Measurements from ENCODE around the gene IST1. TPM values are rescaled to one million over a fixed set of nuclear protein-coding genes. Genes with fewer than 3 reads are reported as not detected.

Gene IST1
- total and polyA plus RNA-seq, 9 of the 15 experiments (the other 6 are each of a cell fraction or from before 2014, with no cell fraction given): 135 to 334 (median 188) TPM

- 0 out of 2 replicates have a peak, but pooled peaks have one; percentile 28 for TF ChIP-seq ZNF449 (CRISPR knock-in tag; IDR thresholded peaks at IDR 0.05)
- TF ChIP-seq BRCA1 (IDR thresholded peaks at IDR 0.05): no peak
- TF ChIP-seq BRCA1 (CRISPR knock-in tag; IDR thresholded peaks at IDR 0.05): no peak
- TF ChIP-seq NR2C1 (IDR thresholded peaks at IDR 0.05): peak; percentile 59
- TF ChIP-seq NR2C1 (tag; IDR thresholded peaks at IDR 0.05): peak; percentile 53; the same call in 1 of the 2 replicates
- no peak for TF ChIP-seq ZNF655 (CRISPR knock-in tag; IDR thresholded peaks at IDR 0.05)
- TF ChIP-seq U2AF1 (optimal IDR thresholded peaks at IDR 0.05; ENCODE audit: low read depth, low read length): peak; percentile 30
- no peak for TF ChIP-seq E4F1 (CRISPR knock-in tag; IDR thresholded peaks at IDR 0.05; ENCODE audit: borderline replicate concordance)
- 0 out of 2 replicates have a peak, but pooled peaks have one; percentile 49 for TF ChIP-seq MITF (IDR thresholded peaks at IDR 0.05)
- no peak for TF ChIP-seq FOS (IDR thresholded peaks at IDR 0.05; ENCODE audit: extremely low read depth, insufficient read length)
- TF ChIP-seq RAD51 (IDR thresholded peaks at IDR 0.05; ENCODE audit: borderline replicate concordance, low read depth): peak; percentile 86
- TF ChIP-seq CBX1 (IDR thresholded peaks at IDR 0.05; ENCODE audit: low read depth): peak; percentile 56; the same call in 1 of the 2 replicates
- TF ChIP-seq E2F6 (IDR thresholded peaks at IDR 0.05; ENCODE audit: borderline replicate concordance in 1 of 2, extremely low read depth in 1 of 2, insufficient read depth in 1 of 2, insufficient read length in 1 of 2, low read depth in 1 of 2, low read length in 1 of 2, poor library complexity in 1 of 2, severe bottlenecking in 1 of 2): peak in 1 of 2 experiments; percentile 44
- no peak for TF ChIP-seq NR2C2 (CRISPR knock-in tag; IDR thresholded peaks at IDR 0.05)
- TF ChIP-seq NR2C2 (tag; IDR thresholded peaks at IDR 0.05): peak; percentile 88
- TF ChIP-seq DMBX1 (CRISPR knock-in tag; IDR thresholded peaks at IDR 0.05; ENCODE audit: borderline replicate concordance): peak; percentile 68; the same call in 1 of the 2 replicates
- TF ChIP-seq DNMT1 (IDR thresholded peaks at IDR 0.05): no peak
- peak; percentile 74 for TF ChIP-seq SUPT5H (IDR thresholded peaks at IDR 0.05)
- peak; percentile 90; the same call in 1 of the 2 replicates for TF ChIP-seq ZBTB7A (IDR thresholded peaks at IDR 0.05; ENCODE audit: borderline replicate concordance, control insufficient read depth, low read depth, low read length)
These were observed 49.5 kb upstream of the IST1 start, which contains the start of gene ATXN1L (continued) for GRCh38 chr16:71845639-71846430.

Data from K562 (cell line).